ENCODE data around the gene NAPB.
"Not testable (repeated sequence)": the region's sequence is repeated elsewhere in the genome, so short reads cannot be mapped to it uniquely, and the experiment has no call there.

- not testable (repeated sequence) for TF ChIP-seq TAF1 (IDR thresholded peaks at IDR 0.05; ENCODE audit: borderline replicate concordance, low read depth, low read length); POLR2AphosphoS5 (IDR thresholded peaks at IDR 0.05; ENCODE audit: low read depth, low read length); POLR2A (IDR thresholded peaks at IDR 0.05; ENCODE audit: low read depth, low read length)
These were observed 72.8 kb downstream of the NAPB start for GRCh38 chr20:23348510-23348909.
